ENCODE measurements around the gene MYH7B.

MYH7B gene

DNA sequence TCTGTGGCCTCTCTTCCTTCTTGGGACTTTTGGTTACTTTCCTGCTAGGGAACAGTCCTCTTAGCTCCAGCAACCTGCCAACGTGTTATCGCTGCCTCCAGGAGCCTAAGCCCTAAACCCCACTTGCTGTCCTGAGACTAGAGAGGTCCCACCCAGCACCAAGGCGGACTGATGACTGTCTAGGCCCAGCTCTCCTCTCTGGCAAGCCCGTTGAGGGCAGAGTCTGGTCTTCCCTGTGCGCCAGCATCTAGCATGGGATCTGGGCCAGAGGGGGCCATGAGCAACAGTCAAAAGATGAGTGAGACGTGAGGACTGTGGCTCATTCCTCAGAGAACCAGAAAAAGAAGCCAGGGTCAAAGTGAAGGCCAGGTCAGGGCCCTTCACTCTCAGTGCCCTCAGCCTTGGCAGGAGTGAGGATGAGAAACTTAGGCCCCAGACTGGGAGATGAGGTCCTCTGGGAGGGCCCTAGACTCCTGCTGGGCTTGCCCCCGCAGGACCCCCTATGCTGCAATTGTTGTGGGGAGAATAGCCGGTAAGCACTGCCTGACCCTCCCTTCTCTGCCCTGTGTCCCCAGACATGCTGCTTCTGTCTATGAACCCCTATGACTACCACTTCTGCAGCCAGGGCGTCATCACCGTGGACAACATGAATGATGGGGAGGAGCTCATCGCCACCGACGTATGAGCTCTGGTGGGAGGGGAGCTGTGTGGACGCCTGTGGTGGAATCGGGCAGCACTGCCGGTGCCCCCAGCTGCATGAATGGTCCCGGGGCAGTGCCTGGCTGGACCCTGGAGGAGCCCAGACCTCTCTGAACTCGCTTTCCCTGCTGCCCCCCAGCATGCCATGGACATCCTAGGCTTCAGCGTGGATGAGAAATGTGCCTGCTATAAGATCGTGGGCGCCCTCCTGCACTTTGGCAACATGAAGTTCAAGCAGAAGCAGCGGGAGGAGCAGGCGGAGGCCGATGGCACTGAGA, 30.9 kb downstream of the MYH7B start:
- Histone ChIP-seq H3K36me3 (peaks cover 25% of the 10 kb centered on the region), H3K27me3 (peaks cover 20% of the 10 kb centered on the region), H3K27ac (no peak overlapping the region), H3K4me3 (ENCODE audit: low read depth in 1 of 2, low read length in 1 of 2) (no peak overlapping the region), H3K9me3 (no peaks in the 10 kb centered on the region), H3K4me1 (ENCODE audit: control insufficient read depth in 1 of 2, insufficient read depth in 1 of 2, low read depth in 1 of 2, low read length in 1 of 2) (no peaks in the 10 kb centered on the region)
- no peak for TF ChIP-seq CTCF (IDR thresholded peaks at IDR 0.05)

DNA sequence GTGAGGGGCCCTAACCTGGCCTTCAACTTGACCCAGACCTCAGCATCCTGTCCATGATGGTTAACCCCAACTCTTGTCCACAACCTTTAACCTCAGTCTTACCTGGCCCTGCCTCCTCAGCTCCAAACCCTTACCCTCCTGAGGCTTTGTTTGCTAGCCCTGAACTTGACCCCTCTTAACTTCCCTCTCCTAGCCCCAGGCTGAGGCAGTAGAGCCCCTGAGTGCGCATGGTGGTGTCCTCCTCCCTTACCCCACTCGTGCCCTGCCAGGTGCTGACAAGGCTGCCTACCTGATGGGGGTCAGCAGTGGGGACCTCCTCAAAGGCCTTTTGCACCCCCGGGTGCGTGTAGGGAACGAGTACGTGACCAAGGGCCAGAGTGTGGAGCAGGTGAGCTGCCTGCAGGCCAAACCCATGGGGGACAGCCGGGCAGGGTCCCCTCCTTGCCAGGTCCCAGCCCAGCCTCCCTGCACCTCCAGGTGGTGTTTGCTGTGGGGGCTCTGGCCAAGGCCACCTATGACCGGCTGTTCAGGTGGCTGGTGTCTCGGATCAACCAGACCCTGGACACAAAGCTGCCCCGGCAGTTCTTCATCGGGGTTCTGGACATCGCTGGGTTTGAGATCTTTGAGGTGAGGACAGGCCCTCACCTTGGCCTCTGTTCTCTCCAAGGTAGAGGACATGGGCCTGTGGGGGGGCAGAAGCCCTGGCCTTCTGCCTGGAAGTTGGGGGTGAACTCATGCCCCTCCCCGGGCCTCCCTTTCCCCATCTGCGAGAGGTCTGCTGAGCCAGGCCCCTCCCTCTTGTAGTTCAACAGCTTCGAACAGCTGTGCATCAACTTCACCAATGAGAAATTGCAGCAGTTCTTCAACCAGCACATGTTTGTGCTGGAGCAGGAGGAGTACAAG, 31.9 kb downstream of the MYH7B start:
- Histone ChIP-seq H3K27ac (no peak overlapping the region), H3K4me3 (ENCODE audit: low read depth in 1 of 2, low read length in 1 of 2) (no peak overlapping the region), H3K4me1 (ENCODE audit: control insufficient read depth in 1 of 2, insufficient read depth in 1 of 2, low read depth in 1 of 2, low read length in 1 of 2) (no peaks in the 10 kb centered on the region), H3K9me3 (no peaks in the 10 kb centered on the region), H3K27me3 (peaks cover 20% of the 10 kb centered on the region), H3K36me3 (peaks cover 30% of the 10 kb centered on the region)
- TF ChIP-seq CTCF (IDR thresholded peaks at IDR 0.05): no peak

DNA sequence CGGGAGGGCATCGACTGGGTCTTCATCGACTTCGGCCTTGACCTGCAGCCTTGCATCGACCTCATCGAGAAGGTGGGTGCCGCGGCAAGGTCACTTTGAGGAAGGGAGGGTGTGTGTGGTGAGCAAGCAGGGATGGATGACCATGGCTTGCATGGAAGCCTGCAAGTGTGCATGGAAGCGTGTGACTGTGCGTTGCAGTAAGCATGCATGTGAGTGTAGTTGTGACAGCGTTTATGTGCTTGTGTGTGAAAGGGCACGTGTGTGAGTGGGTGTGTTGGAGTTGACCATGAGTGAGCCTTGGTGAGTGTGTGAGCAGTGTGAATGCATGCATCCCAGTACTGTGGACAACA, 32.5 kb downstream of the MYH7B start:
- TF ChIP-seq CTCF (IDR thresholded peaks at IDR 0.05): no peak
- H3K27me3 ChIP-seq: peaks cover 20% of the 10 kb centered on the region
- no peaks in the 10 kb centered on the region for H3K9me3 ChIP-seq
- no peak overlapping the region for H3K27ac ChIP-seq
- H3K4me3 ChIP-seq (ENCODE audit: low read depth in 1 of 2, low read length in 1 of 2): no peak overlapping the region
- H3K4me1 ChIP-seq (ENCODE audit: control insufficient read depth in 1 of 2, insufficient read depth in 1 of 2, low read depth in 1 of 2, low read length in 1 of 2): no peaks in the 10 kb centered on the region
- H3K36me3 ChIP-seq: peaks cover 37% of the 10 kb centered on the region

- Histone ChIP-seq H3K27me3 (peaks cover 10% of the 10 kb centered on the region), H3K4me1 (ENCODE audit: control insufficient read depth in 1 of 2, insufficient read depth in 1 of 2, low read depth in 1 of 2, low read length in 1 of 2) (no peaks in the 10 kb centered on the region), H3K27ac (no peak overlapping the region), H3K4me3 (ENCODE audit: low read depth in 1 of 2, low read length in 1 of 2) (no peak overlapping the region), H3K9me3 (no peaks in the 10 kb centered on the region), H3K36me3 (peaks cover 46% of the 10 kb centered on the region)
- no peak for TF ChIP-seq CTCF (IDR thresholded peaks at IDR 0.05)
Measured at GRCh38 chr20:34989118-34989517, 33.5 kb downstream of the MYH7B start.

GRCh38 chr20:34989670-34990069, 34.0 kb downstream of the MYH7B start:
- Histone ChIP-seq H3K27ac (no peak overlapping the region), H3K9me3 (no peaks in the 10 kb centered on the region), H3K4me1 (ENCODE audit: control insufficient read depth in 1 of 2, insufficient read depth in 1 of 2, low read depth in 1 of 2, low read length in 1 of 2) (no peaks in the 10 kb centered on the region), H3K36me3 (peaks cover 52% of the 10 kb centered on the region), H3K4me3 (ENCODE audit: low read depth in 1 of 2, low read length in 1 of 2) (no peak overlapping the region), H3K27me3 (peaks cover 5% of the 10 kb centered on the region)
- TF ChIP-seq CTCF (IDR thresholded peaks at IDR 0.05): no peak

Data from neutrophil (primary cell).